Cerebellar cortex (tissue), 1 donor: Measurements from ENCODE around the gene ADGRB3.
"Not testable (repeated sequence)": the region's sequence is repeated elsewhere in the genome, so short reads cannot be mapped to it uniquely, and the experiment has no call there.

Source experiments
- DNase-seq: peaks from one replicate; pipeline ENCODE4 v3.0.0-alpha.2; 2015; ENCODE audit warnings: low spot score

Gene ADGRB3

GRCh38 chr6:68947721-68948120, 312.6 kb downstream of the ADGRB3 start:
- no peak for DNase-seq

- DNase-seq, result no peak
Measured at GRCh38 chr6:68951270-68951669, 316.2 kb downstream of the ADGRB3 start.

- peak; percentile 45 for DNase-seq
Measured at GRCh38 chr6:68958327-68958726, 323.2 kb downstream of the ADGRB3 start.

- DNase-seq, result peak; percentile 74
Measured at GRCh38 chr6:68967549-68968300, 332.6 kb downstream of the ADGRB3 start.

- DNase-seq, result no peak
Measured at GRCh38 chr6:68968301-68968649, 333.2 kb downstream of the ADGRB3 start.

- no peak for DNase-seq
Measured at GRCh38 chr6:68973066-68973465, 338.0 kb downstream of the ADGRB3 start.

- DNase-seq, result peak; percentile 67
Measured at GRCh38 chr6:68975064-68975463, 340.0 kb downstream of the ADGRB3 start.

GRCh38 chr6:68975816-68976215, 340.7 kb downstream of the ADGRB3 start:
- no peak for DNase-seq

GRCh38 chr6:68976260-68976659, 341.2 kb downstream of the ADGRB3 start:
- DNase-seq, result no peak

- DNase-seq, result no peak
Measured at GRCh38 chr6:68978411-68978810, 343.3 kb downstream of the ADGRB3 start.

GRCh38 chr6:68981668-68982067, 346.6 kb downstream of the ADGRB3 start:
- DNase-seq, result not testable (repeated sequence)

- DNase-seq, result no peak
Measured at GRCh38 chr6:68988698-68989097, 353.6 kb downstream of the ADGRB3 start.

GRCh38 chr6:68990317-68990716, 355.2 kb downstream of the ADGRB3 start:
- peak; percentile 22 for DNase-seq

GRCh38 chr6:68993911-68994310, 358.8 kb downstream of the ADGRB3 start:
- no peak for DNase-seq

- DNase-seq, result no peak
Measured at GRCh38 chr6:68994521-68994920, 359.4 kb downstream of the ADGRB3 start.

GRCh38 chr6:69005199-69005598, 370.1 kb downstream of the ADGRB3 start:
- DNase-seq, result no peak

GRCh38 chr6:69007781-69008180, 372.7 kb downstream of the ADGRB3 start:
- DNase-seq, result no peak

GRCh38 chr6:69012211-69012610, 377.1 kb downstream of the ADGRB3 start:
- DNase-seq, result no peak

GRCh38 chr6:69012876-69013275, 377.8 kb downstream of the ADGRB3 start:
- no peak for DNase-seq

- DNase-seq, result no peak
Measured at GRCh38 chr6:69018906-69019305, 383.8 kb downstream of the ADGRB3 start.

GRCh38 chr6:69019832-69020231, 384.8 kb downstream of the ADGRB3 start:
- DNase-seq, result no peak

GRCh38 chr6:69022993-69023392, 387.9 kb downstream of the ADGRB3 start:
- DNase-seq, result no peak

- no peak for DNase-seq
Measured at GRCh38 chr6:69026243-69026642, 391.2 kb downstream of the ADGRB3 start.

- no peak for DNase-seq
Measured at GRCh38 chr6:69026715-69027114, 391.6 kb downstream of the ADGRB3 start.
